OCI-LY3 (cell line): ENCODE results near the gene SLAMF7.

Source experiments
- H2AFZ ChIP-seq: fragments of 200-600, 300-600 bp; shearing (Covaris generic); 2 replicates; pipeline ENCODE4 v1.6.0; 2014; ENCODE audit warnings: antibody characterized with exemption, low read depth, low read length
- H3K27ac ChIP-seq: fragments of 200-600, 300-600 bp; sonication (generic); 2 replicates; pipeline ENCODE4 v1.5.1; 2014; ENCODE audit warnings: mild to moderate bottlenecking, low read length, moderate library complexity, mixed read lengths
- H3K27me3 ChIP-seq: fragments of 200-600, 300-600 bp; sonication (generic); 2 replicates; pipeline ENCODE4 v1.6.1; 2014; ENCODE audit warnings: low read depth, low read length, mixed read lengths
- H3K36me3 ChIP-seq: fragments of 200-600, 300-600 bp; sonication (generic); replicated peaks from 2 replicates; pipeline ENCODE3; 2014; ENCODE audit warnings: low read depth, low read length, mixed read lengths
- H3K4me1 ChIP-seq: fragments of 300-600, 200-600 bp; sonication (generic); 2 replicates; pipeline ENCODE4 v1.6.1; 2014; ENCODE audit warnings: low read length, mixed read lengths
- H3K4me2 ChIP-seq: fragments of 200-600, 300-600 bp; sonication (generic); 2 replicates; pipeline ENCODE4 v1.6.1; 2014; ENCODE audit warnings: low read length, mixed read lengths
- H3K4me3 ChIP-seq: fragments of 300-600, 200-600 bp; sonication (generic); 2 replicates; pipeline ENCODE4 v1.5.1; 2014; ENCODE audit warnings: antibody characterized with exemption, mild to moderate bottlenecking, low read length, moderate library complexity
- H3K79me2 ChIP-seq: fragments of 300-600, 200-600 bp; shearing (Covaris generic); 2 replicates; pipeline ENCODE4 v1.6.1; 2014; ENCODE audit warnings: mild to moderate bottlenecking, low read length, mixed read lengths
- H3K9ac ChIP-seq: fragments of 300-600, 200-600 bp; shearing (Covaris generic); 2 replicates; pipeline ENCODE4 v1.6.0; 2014; ENCODE audit warnings: mild to moderate bottlenecking, low read length, moderate library complexity
- H3K9me3 ChIP-seq: fragments of 200-600, 300-600 bp; shearing (Covaris generic); 2 replicates; pipeline ENCODE4 v1.6.1; 2014; ENCODE audit warnings: low read length, mixed read lengths; ENCODE audit not compliant: insufficient read depth
- H4K20me1 ChIP-seq: fragments of 200-600, 300-600 bp; sonication (generic); 2 replicates; pipeline ENCODE4 v1.6.1; 2016; ENCODE audit warnings: low read length, mixed read lengths; ENCODE audit not compliant: insufficient read depth
- EZH2phosphoT487 ChIP-seq: fragments of 200-600 bp; shearing (Covaris generic); IDR thresholded peaks from 2 replicates; pipeline ENCODE4 v1.6.1; 2018; ENCODE audit warnings: antibody characterized with exemption, mixed run types, low read depth
- TF ChIP-seq, protein P1 (sequence below): fragments of 200-600, 300-600 bp; sonication (generic); IDR thresholded peaks from 2 replicates; pipeline ENCODE4 v1.5.1; 2014; ENCODE audit warnings: antibody characterized with exemption, low read length, low read depth

SLAMF7 gene

DNA sequence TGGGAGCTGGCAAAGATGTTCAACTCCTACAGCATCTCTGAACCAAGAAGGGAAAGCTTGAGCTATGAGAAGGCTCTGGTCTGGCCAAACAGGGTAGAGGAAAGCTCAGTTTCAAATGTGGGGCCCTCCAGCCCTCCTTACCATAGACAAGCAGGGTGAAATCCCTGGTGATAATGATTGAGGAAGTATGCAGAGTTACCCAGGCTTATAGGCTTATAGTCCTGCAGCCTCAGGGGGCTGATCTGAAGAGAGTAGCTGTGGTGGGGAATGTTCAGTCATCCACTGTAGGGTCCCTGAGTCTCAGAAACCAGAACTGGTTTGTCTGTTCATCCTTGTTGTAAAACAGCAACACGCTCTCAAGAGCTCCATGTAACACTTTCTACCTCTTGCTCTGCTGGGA, 37.1 kb downstream of the SLAMF7 start:
- Histone ChIP-seq H3K9me3 (no peaks in the 10 kb centered on the region), H3K9ac (peak overlapping the region; percentile 53; the same call in 1 of the 2 replicates), H3K4me2 (peak overlapping the region; percentile 76), H3K27me3 (no peaks in the 10 kb centered on the region), H3K79me2 (no peaks in the 10 kb centered on the region), H3K36me3 (no peaks in the 10 kb centered on the region), H4K20me1 (no peaks in the 10 kb centered on the region), H3K27ac (peak overlapping the region; percentile 69), H3K4me3 (peak overlapping the region; percentile 37), H2AFZ (peak overlapping the region; percentile 50; the same call in 1 of the 2 replicates), H3K4me1 (peaks cover 73% of the 10 kb centered on the region)
- TF ChIP-seq, protein P1, sequence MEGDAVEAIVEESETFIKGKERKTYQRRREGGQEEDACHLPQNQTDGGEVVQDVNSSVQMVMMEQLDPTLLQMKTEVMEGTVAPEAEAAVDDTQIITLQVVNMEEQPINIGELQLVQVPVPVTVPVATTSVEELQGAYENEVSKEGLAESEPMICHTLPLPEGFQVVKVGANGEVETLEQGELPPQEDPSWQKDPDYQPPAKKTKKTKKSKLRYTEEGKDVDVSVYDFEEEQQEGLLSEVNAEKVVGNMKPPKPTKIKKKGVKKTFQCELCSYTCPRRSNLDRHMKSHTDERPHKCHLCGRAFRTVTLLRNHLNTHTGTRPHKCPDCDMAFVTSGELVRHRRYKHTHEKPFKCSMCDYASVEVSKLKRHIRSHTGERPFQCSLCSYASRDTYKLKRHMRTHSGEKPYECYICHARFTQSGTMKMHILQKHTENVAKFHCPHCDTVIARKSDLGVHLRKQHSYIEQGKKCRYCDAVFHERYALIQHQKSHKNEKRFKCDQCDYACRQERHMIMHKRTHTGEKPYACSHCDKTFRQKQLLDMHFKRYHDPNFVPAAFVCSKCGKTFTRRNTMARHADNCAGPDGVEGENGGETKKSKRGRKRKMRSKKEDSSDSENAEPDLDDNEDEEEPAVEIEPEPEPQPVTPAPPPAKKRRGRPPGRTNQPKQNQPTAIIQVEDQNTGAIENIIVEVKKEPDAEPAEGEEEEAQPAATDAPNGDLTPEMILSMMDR = no peak
- TF ChIP-seq EZH2phosphoT487 = no peak

DNA sequence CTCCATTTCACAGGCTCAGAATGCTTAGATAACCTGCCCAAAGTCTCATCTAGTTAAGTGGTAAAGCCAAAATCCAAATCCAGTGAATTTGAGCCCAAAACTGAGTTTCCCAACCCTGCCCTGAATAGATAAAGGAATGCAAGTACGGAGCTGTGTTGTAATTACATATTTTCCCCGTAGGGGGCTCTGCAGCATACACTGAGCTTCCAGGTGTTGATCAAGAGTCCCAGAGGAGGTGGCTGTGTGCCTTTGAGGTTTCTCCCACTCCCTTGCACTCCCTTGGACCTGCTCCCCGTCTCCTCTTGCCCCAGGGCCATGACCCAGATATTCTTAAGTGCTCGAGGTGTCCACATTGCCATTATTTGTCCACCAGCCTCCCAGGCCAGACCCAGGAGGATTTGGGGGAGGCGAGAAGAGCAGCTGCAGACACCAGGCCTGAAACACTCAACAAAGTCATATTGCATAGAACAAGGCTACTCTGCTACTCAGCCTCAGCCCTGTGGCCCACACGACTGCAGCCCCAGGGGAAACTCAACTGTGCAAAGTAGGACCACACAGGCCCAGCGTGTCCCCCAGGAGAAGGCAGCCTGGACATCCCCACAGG, 38.5 kb downstream of the SLAMF7 start:
- H3K27me3 ChIP-seq = no peaks in the 10 kb centered on the region
- H4K20me1 ChIP-seq = no peaks in the 10 kb centered on the region
- H3K9me3 ChIP-seq = no peaks in the 10 kb centered on the region
- no peaks in the 10 kb centered on the region for H3K79me2 ChIP-seq
- no peak overlapping the region for H3K4me2 ChIP-seq
- H3K9ac ChIP-seq = no peak overlapping the region
- H3K4me3 ChIP-seq = no peak overlapping the region
- no peak for TF ChIP-seq EZH2phosphoT487
- TF ChIP-seq, protein P1 = peak; percentile 88
- no peaks in the 10 kb centered on the region for H3K36me3 ChIP-seq
- peaks cover 81% of the 10 kb centered on the region for H3K4me1 ChIP-seq
- H2AFZ ChIP-seq = no peak overlapping the region; the same call in 1 of the 2 replicates
- no peak overlapping the region for H3K27ac ChIP-seq

DNA sequence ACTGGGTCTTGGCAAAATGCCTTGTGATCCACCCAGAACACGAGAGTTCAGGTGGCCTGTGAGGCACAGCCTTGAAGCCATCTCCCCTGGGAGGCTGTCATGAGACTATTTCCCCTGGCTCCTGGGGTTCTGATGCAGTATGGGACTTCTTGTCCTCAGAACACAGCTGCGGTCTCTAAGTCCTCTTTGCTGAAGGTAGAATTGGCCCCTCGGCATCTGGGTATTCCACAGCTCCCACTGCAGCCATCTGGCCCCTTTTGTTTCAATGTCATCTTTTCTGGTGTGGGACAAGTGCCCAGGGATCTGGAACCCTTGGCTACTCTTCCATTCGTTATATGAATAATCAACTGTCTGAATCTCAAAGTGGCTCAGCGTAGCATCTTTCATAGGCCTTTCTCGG, 39.9 kb downstream of the SLAMF7 start:
- peaks cover 73% of the 10 kb centered on the region for H3K4me1 ChIP-seq
- no peaks in the 10 kb centered on the region for H4K20me1 ChIP-seq
- H3K4me3 ChIP-seq = no peak overlapping the region
- no peaks in the 10 kb centered on the region for H3K79me2 ChIP-seq
- H3K4me2 ChIP-seq = no peak overlapping the region
- no peaks in the 10 kb centered on the region for H3K36me3 ChIP-seq
- no peak overlapping the region for H3K27ac ChIP-seq
- no peaks in the 10 kb centered on the region for H3K27me3 ChIP-seq
- H3K9ac ChIP-seq = no peak overlapping the region
- no peaks in the 10 kb centered on the region for H3K9me3 ChIP-seq
- no peak overlapping the region for H2AFZ ChIP-seq
- TF ChIP-seq, protein P1 = no peak
- no peak for TF ChIP-seq EZH2phosphoT487

DNA sequence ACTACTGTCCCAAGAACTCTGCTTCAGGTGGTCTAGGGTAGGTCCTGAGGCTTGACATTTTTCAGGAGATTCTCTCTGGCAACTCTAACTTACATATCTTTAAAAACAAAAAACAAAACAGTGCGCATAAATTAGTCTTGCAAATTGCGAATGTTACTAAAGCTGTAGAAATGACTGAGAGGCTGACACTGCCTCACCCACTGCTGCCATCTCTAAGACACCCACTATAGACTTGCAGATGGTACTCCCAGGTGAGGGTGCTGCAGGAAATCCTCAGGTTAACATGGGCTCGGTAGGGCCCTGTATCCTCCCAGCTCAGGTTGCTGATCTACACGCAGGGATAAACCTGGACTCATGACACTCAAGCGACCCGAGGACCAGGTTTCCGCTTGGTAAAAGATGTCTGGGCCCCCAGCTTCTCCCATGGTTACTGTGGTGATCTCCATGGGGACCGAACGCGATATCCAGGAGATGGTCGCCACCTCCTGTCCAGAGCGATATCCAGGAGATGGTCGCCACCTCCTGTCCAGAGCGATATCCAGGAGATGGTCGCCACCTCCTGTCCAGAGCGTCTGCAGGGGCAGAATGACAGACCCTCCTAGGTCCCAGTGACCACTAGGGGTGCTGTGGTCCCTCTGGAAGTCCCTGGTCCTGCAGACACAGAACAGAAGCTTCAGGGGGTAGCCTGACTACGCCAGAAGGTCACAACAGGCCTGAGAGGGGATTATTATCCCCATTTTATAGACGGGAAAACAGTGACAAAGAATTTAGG, 40.8 kb downstream of the SLAMF7 start:
- Histone ChIP-seq H3K36me3 (no peaks in the 10 kb centered on the region), H3K27ac (no peak overlapping the region), H3K4me3 (no peak overlapping the region), H3K79me2 (no peaks in the 10 kb centered on the region), H3K27me3 (no peaks in the 10 kb centered on the region), H3K4me2 (no peak overlapping the region), H2AFZ (no peak overlapping the region), H4K20me1 (no peaks in the 10 kb centered on the region), H3K9me3 (no peaks in the 10 kb centered on the region), H3K9ac (no peak overlapping the region), H3K4me1 (peaks cover 65% of the 10 kb centered on the region)
- TF ChIP-seq EZH2phosphoT487 = no peak
- TF ChIP-seq, protein P1 = peak; percentile 71
